Measurements from ENCODE around the gene GSAP.
A peak's percentile ranks its signal among the peaks of the same experiment; 100 is the strongest.
"Not testable (repeated sequence)": the region's sequence is repeated elsewhere in the genome, so short reads cannot be mapped to it uniquely, and the experiment has no call there.

Gene GSAP

DNA sequence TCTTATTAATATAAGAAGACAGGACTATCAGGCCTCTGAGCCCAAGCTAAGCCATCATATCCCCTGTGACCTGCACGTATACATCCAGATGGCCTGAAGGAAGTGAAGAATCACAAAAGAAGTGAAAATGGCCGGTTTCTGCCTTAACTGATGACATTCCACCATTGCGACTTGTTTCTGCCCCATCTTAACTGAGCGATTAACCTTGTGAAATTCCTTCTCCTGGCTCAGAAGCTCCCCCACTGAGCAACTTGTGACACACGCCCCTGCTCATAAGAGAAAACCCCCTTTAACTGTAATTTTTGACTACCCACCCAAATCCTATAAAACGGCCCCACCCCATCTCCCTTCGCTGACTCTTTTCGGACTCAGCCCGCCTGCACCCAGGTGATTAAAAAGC, 70.7 kb downstream of the GSAP start:
- not testable (repeated sequence) for H3K27ac Mint-ChIP-seq (ENCODE audit: low read depth); H3K9me3 Mint-ChIP-seq; DNase-seq (ENCODE audit: low spot score in 2 of 2); H3K27me3 Mint-ChIP-seq; H3K36me3 Mint-ChIP-seq (ENCODE audit: insufficient read depth); ATAC-seq (replicated peaks; ENCODE audit: extremely low read depth, poor library complexity, severe bottlenecking); H3K4me3 Mint-ChIP-seq
- peaks cover 15% of the 10 kb centered on the region for H3K4me1 Mint-ChIP-seq

DNA sequence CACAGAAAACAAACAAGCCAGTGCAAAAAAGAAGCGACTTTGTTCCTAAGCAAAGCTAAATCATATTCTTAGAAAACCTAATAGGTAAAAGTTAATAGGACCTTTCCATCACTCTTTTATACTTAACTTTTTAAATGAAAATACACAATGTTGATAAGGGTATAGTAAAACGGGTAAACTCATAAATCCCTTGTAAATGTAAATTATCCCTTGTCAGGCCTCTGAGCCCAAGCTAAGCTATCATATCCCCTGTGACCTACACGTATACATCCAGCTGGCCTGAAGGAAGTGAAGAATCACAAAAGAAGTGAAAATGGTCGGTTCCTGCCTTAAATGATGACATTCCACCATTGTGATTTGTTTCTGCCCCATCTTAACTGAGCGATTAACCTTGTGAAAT, 76.4 kb downstream of the GSAP start:
- peaks cover 27% of the 10 kb centered on the region for H3K4me1 Mint-ChIP-seq
- ATAC-seq (replicated peaks; ENCODE audit: extremely low read depth, poor library complexity, severe bottlenecking) (no peak), DNase-seq (ENCODE audit: low spot score in 2 of 2) (no peak)
- no peak overlapping the region for H3K27ac Mint-ChIP-seq (ENCODE audit: low read depth)
- no peaks in the 10 kb centered on the region for H3K9me3 Mint-ChIP-seq
- H3K4me3 Mint-ChIP-seq = no peak overlapping the region
- H3K36me3 Mint-ChIP-seq (ENCODE audit: insufficient read depth) = no peaks in the 10 kb centered on the region
- no peaks in the 10 kb centered on the region for H3K27me3 Mint-ChIP-seq

DNA sequence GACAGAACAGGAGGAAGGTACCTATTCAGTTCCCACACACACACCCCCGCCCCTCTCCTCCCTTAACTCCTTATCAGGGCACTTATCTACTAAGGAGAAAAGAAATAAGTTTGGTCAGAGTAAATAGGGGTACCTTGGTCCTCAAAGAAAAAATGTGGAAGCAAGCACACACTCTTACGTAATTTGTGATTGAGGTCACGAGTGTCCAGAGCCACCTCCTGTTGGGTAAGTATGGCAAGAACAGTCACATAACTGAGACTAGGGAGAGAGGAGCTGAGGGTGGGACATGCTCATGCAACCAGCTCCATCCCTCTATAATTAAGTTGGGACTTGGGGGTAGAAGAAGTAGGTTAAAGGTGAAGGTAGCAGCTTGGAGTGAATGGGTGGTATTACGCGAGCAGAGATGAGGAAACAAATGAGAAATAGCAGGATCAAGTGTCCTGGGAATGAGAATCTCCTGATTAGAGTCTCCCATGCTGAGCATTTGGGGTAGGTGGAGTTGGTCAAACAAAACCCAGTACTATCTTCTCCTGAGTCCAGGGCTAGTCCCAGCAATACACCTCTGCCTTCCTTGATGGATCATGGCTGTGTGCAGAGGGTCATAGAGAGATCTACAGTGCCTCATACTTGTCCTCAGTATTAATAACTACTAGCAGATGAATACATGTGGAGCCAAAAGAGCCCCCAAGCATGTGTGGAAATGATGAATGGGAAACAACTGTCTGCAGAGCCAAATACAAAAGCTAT, 77.1 kb downstream of the GSAP start:
- peak overlapping the region; percentile 7 for H3K27ac Mint-ChIP-seq (ENCODE audit: low read depth)
- DNase-seq (ENCODE audit: low spot score in 2 of 2) (no peak), ATAC-seq (replicated peaks; ENCODE audit: extremely low read depth, poor library complexity, severe bottlenecking) (no peak)
- no peaks in the 10 kb centered on the region for H3K36me3 Mint-ChIP-seq (ENCODE audit: insufficient read depth)
- H3K4me3 Mint-ChIP-seq = no peak overlapping the region
- peaks cover 27% of the 10 kb centered on the region for H3K4me1 Mint-ChIP-seq
- H3K9me3 Mint-ChIP-seq = no peaks in the 10 kb centered on the region
- no peaks in the 10 kb centered on the region for H3K27me3 Mint-ChIP-seq

DNA sequence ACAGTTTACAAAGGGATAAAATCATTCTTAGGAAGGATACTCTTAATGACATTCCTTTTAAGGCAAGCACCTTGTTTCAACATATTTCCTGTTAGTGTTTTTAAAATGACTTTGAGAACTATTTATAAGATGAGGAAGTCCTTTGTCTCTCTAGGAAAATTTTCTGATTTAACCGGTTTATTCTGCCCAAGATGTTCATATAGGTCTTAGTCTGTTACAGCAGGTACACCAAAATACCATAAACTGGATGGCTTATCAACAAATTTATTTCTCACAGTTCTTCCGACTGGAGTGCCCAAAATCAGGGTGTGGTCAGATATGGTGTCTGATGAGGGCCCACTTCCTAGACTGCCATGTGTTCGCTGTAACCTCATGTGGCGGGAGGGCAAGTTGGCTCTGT, 77.9 kb downstream of the GSAP start:
- DNase-seq (ENCODE audit: low spot score in 2 of 2) (no peak), ATAC-seq (replicated peaks; ENCODE audit: extremely low read depth, poor library complexity, severe bottlenecking) (no peak)
- peaks cover 27% of the 10 kb centered on the region for H3K4me1 Mint-ChIP-seq
- no peak overlapping the region for H3K4me3 Mint-ChIP-seq
- H3K36me3 Mint-ChIP-seq (ENCODE audit: insufficient read depth) = no peaks in the 10 kb centered on the region
- no peaks in the 10 kb centered on the region for H3K9me3 Mint-ChIP-seq
- no peak overlapping the region for H3K27ac Mint-ChIP-seq (ENCODE audit: low read depth)
- no peaks in the 10 kb centered on the region for H3K27me3 Mint-ChIP-seq

DNA sequence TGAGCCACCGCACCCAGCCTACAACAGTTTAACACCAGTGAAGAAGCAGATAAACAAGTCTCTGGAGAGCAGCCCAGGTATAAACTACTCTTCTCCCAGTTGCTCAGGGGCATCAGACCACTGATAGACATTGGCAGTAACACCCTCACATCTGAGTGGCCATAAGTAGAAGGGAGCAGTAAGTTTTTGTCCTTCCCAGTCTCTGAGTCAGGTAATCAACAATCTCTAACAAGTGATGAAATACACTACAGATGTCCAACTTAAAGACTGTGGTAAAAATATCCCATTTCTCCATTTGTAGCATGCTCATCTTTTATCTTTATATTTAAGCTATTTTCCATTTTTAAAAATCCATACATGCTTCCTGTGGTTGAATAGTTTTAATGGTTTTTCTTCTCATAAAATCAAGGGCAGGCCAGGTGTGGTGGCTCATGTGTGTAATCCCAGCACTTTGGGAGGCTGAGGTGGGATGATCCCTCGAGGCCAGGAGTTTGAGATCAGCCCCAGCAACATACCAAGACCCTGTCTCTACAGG, 78.6 kb downstream of the GSAP start:
- Mint-ChIP-seq H3K27ac (ENCODE audit: low read depth) (no peak overlapping the region), H3K36me3 (ENCODE audit: insufficient read depth) (no peaks in the 10 kb centered on the region)

DNA sequence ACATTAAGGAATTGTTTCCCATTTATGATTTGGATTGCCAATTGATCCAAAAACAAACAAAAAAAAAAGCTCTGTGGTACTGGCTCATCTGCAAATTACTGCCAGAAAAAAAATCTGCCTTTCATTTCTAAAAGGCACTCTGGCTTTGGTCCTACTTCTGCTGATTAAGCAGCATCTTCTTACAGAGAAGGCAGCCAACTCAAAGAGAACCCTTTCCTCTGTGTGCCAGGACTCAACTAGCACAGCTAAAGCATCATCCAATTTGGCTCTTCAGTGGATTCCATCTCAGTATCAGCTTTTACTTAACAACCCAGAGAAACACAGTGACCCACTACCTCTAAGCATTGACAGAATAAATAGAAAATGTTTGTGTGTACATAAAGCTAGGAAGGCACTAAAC, 80.6 kb downstream of the GSAP start:
- DNase-seq (ENCODE audit: low spot score in 2 of 2) (no peak), ATAC-seq (replicated peaks; ENCODE audit: extremely low read depth, poor library complexity, severe bottlenecking) (no peak)
- H3K36me3 Mint-ChIP-seq (ENCODE audit: insufficient read depth) = no peaks in the 10 kb centered on the region
- H3K27me3 Mint-ChIP-seq = no peaks in the 10 kb centered on the region
- H3K4me3 Mint-ChIP-seq = no peak overlapping the region
- H3K27ac Mint-ChIP-seq (ENCODE audit: low read depth) = peak overlapping the region; percentile 24
- no peaks in the 10 kb centered on the region for H3K9me3 Mint-ChIP-seq
- peaks cover 40% of the 10 kb centered on the region for H3K4me1 Mint-ChIP-seq

More for the DNA sequence above, 78.6 kb downstream of the GSAP start:
- no peak overlapping the region for H3K4me3 Mint-ChIP-seq
- DNase-seq (ENCODE audit: low spot score in 2 of 2) (no peak), ATAC-seq (replicated peaks; ENCODE audit: extremely low read depth, poor library complexity, severe bottlenecking) (no peak)
- peaks cover 27% of the 10 kb centered on the region for H3K4me1 Mint-ChIP-seq
- H3K9me3 Mint-ChIP-seq = no peaks in the 10 kb centered on the region
- no peaks in the 10 kb centered on the region for H3K27me3 Mint-ChIP-seq

DNA sequence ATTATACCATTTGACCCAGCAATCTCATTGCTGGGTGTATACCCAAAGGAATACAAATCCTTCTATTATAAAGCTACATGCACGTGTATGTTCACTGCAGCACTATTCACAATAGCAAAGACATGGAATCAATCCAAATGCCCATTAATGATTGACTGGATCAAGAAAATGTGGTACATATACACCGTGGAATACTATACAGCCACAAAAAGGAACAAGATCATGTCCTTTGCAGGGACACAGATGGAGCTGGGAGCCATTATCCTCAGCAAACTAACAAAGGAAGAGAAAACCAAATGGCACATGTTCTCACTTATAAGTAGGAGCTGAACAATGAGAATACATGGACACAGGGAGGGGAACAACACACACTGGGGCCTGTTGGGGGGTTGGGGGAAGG, 82.1 kb downstream of the GSAP start:
- ATAC-seq (replicated peaks; ENCODE audit: extremely low read depth, poor library complexity, severe bottlenecking); H3K27ac Mint-ChIP-seq (ENCODE audit: low read depth); DNase-seq (ENCODE audit: low spot score in 2 of 2); H3K4me3 Mint-ChIP-seq; H3K27me3 Mint-ChIP-seq; H3K9me3 Mint-ChIP-seq; H3K36me3 Mint-ChIP-seq (ENCODE audit: insufficient read depth): not testable (repeated sequence)
- peaks cover 48% of the 10 kb centered on the region for H3K4me1 Mint-ChIP-seq

DNA sequence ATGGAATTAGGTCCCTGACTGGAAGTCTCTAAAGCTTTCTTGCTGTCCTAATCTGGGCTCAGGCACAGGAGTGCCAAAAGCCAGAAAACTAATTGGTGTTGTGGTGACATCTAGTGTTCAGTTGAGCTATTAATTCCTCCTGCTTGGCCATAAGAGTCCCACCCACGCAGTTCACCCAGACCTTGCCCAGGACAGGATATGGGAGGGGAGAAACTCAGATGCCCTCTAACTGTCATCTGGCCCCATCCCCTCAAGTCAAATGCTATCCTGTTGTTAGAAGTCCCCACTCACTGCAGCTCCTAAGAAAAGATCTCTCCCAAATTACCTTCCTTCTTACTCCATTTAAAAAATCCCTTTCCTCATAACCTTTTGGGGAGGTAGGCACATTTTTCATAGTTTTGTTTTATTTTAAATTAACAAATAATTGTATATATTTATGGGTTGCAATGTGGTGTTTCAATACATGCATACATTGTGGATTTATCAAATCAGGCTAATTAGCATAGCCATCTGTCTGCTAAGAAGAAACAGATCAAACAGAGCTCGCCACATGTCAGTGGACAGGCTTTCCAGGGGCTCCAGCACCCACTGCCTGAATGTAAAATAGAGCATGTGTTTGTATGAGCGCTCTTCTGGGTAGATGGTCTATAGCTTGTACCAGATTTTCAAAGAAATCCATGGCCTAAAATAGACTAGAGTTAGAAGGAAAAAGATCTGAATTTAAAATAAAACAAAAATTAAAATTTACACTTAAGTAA, 84.0 kb downstream of the GSAP start:
- Mint-ChIP-seq H3K27ac (ENCODE audit: low read depth) (no peak overlapping the region), H3K4me3 (no peak overlapping the region), H3K27me3 (no peaks in the 10 kb centered on the region), H3K36me3 (ENCODE audit: insufficient read depth) (no peaks in the 10 kb centered on the region), H3K4me1 (peaks cover 53% of the 10 kb centered on the region), H3K9me3 (no peaks in the 10 kb centered on the region)
- DNase-seq (ENCODE audit: low spot score in 2 of 2) (peak in 1 of 2 donors; percentile 34), ATAC-seq (replicated peaks; ENCODE audit: extremely low read depth, poor library complexity, severe bottlenecking) (peak; percentile 66)

DNA sequence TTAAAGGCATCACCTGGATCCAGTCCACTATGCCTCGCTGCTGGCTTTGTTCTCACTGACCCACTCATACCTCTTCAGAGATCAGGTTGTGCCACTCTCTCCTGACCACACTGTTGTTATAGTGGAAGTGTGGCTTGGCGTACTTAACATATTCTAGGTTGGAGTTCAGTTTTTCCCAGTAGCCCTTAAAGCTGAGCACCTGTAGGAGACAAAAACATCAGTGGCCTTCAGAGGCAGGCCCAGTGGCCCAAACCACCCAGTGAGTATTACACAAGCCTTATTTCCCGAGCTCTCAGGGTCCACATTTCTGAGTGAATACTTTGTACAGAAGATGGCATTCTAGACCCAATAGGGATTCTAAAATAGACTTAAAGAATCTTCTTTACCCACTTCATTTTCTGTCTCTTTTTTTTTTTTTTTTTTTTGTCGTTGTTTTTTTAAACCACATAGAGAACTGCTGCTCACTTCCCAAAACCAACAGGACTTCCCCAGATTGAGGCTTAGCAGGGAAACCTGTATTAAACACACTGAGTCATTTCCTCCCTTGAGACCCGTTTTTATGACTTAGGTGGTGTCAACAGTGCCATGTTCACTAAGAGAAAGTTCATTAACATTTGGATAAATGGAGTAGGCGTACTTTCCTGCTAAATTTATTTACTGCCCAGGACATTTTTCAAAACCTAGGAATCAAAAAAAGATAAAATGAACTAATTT, 85.8 kb downstream of the GSAP start:
- no peak for DNase-seq (ENCODE audit: low spot score in 2 of 2)
- ATAC-seq (replicated peaks; ENCODE audit: extremely low read depth, poor library complexity, severe bottlenecking) = no peak
- Mint-ChIP-seq H3K36me3 (ENCODE audit: insufficient read depth) (peaks cover 1% of the 10 kb centered on the region), H3K9me3 (no peaks in the 10 kb centered on the region), H3K27ac (ENCODE audit: low read depth) (peak overlapping the region; percentile 74), H3K27me3 (no peaks in the 10 kb centered on the region), H3K4me1 (peaks cover 52% of the 10 kb centered on the region), H3K4me3 (peak overlapping the region; percentile 7)

DNA sequence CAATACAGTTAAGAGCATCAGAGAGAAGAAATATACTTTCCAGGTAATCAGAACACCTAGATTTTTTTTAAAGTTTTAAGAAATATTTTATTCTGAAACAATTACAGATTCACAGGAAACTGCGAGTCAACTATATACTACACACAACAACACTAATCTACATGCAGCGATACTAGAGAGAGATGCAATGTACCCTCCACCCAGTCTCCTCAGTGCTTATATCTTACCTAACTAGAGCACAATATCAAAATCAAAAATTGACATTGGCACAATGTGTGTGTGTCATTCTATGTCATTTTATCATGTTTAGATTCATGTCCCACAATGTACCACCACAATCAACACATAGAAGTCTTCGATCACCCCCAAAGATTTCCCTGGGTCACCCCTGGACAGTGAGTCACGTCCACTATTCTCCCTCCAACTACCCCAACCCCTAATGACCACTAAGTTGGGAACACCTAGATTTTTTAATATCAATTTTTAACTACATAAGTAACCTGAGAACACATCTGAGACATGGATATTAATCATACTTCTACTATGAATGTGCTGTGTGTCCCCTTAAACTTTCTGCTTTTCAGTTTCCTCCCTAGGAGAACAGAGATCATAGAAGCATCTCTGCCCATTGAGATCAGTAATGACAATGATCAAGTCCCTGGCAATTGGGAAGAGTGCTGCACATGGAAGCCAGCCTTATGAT, 86.5 kb downstream of the GSAP start:
- H3K4me3 Mint-ChIP-seq = peak overlapping the region; percentile 7
- DNase-seq (ENCODE audit: low spot score in 2 of 2) = no peak
- H3K27ac Mint-ChIP-seq (ENCODE audit: low read depth) = peak overlapping the region; percentile 74
- H3K9me3 Mint-ChIP-seq = no peaks in the 10 kb centered on the region
- ATAC-seq (replicated peaks; ENCODE audit: extremely low read depth, poor library complexity, severe bottlenecking) = no peak
- peaks cover 1% of the 10 kb centered on the region for H3K36me3 Mint-ChIP-seq (ENCODE audit: insufficient read depth)
- H3K4me1 Mint-ChIP-seq = peaks cover 52% of the 10 kb centered on the region
- H3K27me3 Mint-ChIP-seq = no peaks in the 10 kb centered on the region

DNA sequence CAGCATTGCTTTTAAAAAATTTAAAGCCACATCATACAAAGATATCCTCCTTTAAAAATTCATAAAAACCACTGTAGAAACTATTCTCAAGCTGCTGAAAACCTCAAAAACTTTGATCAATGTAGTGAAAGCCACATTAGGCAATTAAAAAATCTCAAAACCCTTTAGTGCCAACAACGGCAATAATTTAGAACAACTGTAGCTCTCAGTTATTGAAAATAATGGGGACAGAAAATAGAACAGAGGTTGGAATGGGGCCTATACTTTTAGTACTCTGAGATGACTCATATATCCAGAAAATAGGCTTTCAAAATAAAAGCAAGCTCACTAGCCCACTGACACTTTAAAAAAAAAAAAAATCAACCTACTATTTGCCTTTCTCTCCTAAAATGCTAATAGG, 87.5 kb downstream of the GSAP start:
- peaks cover 58% of the 10 kb centered on the region for H3K4me1 Mint-ChIP-seq
- peak overlapping the region; percentile 71 for H3K4me3 Mint-ChIP-seq
- ATAC-seq (replicated peaks; ENCODE audit: extremely low read depth, poor library complexity, severe bottlenecking) (no peak), DNase-seq (ENCODE audit: low spot score in 2 of 2) (no peak)
- peaks cover 6% of the 10 kb centered on the region for H3K36me3 Mint-ChIP-seq (ENCODE audit: insufficient read depth)
- peak overlapping the region; percentile 84 for H3K27ac Mint-ChIP-seq (ENCODE audit: low read depth)
- no peaks in the 10 kb centered on the region for H3K27me3 Mint-ChIP-seq
- no peaks in the 10 kb centered on the region for H3K9me3 Mint-ChIP-seq
